WTC11 (cell line): ENCODE results near the gene SOS2.

Experiments
- ATF1 ChIP-seq: sonication (generic); formaldehyde crosslinking; IDR thresholded peaks from 2 replicates; pipeline ENCODE4 v1.8.1; 2023; ENCODE audit warnings: mild to moderate bottlenecking, moderate library complexity, missing genetic modification reagents
- CTCF ChIP-seq: fragments of 200-600 bp; IDR thresholded peaks from 2 replicates; pipeline ENCODE4 v1.8.0; 2022; ENCODE audit warnings: antibody characterized with exemption
- ERG ChIP-seq: fragments of 250-450 bp; sonication (Bioruptor Pico); IDR thresholded peaks from 2 replicates; pipeline ENCODE4 v1.8.0; 2021; ENCODE audit warnings: mild to moderate bottlenecking
- ESRRA ChIP-seq: sonication (generic); formaldehyde crosslinking; IDR thresholded peaks from 2 replicates; pipeline ENCODE4 v1.8.1; 2022; ENCODE audit warnings: mild to moderate bottlenecking, missing genetic modification reagents, borderline replicate concordance
- NFE2L1 ChIP-seq: sonication (generic); formaldehyde crosslinking; IDR thresholded peaks from 2 replicates; pipeline ENCODE4 v1.8.1; 2023; ENCODE audit warnings: missing genetic modification reagents
- ZNF416 ChIP-seq: fragments of 250-450 bp; sonication (Bioruptor Pico); IDR thresholded peaks from 2 replicates; pipeline ENCODE4 v1.9.0; 2021; ENCODE audit warnings: mild to moderate bottlenecking, inconsistent platforms
- TF ChIP-seq, protein P1 (sequence below): sonication (generic); formaldehyde crosslinking; IDR thresholded peaks from 2 replicates; pipeline ENCODE4 v1.8.1; 2022; ENCODE audit warnings: mild to moderate bottlenecking, missing genetic modification reagents, moderate library complexity, borderline replicate concordance
- TF ChIP-seq, protein P2 (sequence below): sonication (generic); formaldehyde crosslinking; IDR thresholded peaks from 2 replicates; pipeline ENCODE4 v1.8.1; 2022; ENCODE audit warnings: mild to moderate bottlenecking, moderate library complexity, missing genetic modification reagents

DNA sequence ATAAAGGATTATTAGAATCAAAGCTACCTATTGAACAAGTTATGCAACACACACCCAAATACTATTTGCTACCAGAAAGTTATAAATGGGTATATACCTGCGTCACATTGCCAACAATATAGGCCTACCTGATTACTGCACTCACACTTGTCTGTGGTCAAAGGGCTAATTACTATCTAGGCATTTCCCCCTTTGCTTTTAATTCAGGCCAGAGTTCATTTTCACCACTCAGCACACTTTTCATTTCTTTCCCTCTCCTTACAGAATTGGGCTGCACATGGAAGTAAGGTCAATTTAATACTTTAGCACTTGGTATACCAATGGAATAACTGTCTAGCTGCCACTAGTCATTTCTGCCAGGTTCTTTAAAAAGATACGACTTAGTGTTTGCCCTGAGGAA, 1.7 kb downstream of the SOS2 start:
- no peak for TF ChIP-seq CTCF
- TF ChIP-seq NFE2L1 (CRISPR knock-in tag) = no peak
- TF ChIP-seq ATF1 (CRISPR knock-in tag) = no peak
- TF ChIP-seq ZNF416 (CRISPR knock-in tag) = no peak
- no peak for TF ChIP-seq ESRRA (CRISPR knock-in tag)
- TF ChIP-seq, protein P1, sequence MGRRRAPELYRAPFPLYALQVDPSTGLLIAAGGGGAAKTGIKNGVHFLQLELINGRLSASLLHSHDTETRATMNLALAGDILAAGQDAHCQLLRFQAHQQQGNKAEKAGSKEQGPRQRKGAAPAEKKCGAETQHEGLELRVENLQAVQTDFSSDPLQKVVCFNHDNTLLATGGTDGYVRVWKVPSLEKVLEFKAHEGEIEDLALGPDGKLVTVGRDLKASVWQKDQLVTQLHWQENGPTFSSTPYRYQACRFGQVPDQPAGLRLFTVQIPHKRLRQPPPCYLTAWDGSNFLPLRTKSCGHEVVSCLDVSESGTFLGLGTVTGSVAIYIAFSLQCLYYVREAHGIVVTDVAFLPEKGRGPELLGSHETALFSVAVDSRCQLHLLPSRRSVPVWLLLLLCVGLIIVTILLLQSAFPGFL (CRISPR knock-in tag) = no peak
- no peak for TF ChIP-seq ERG (CRISPR knock-in tag)
- TF ChIP-seq, protein P2, sequence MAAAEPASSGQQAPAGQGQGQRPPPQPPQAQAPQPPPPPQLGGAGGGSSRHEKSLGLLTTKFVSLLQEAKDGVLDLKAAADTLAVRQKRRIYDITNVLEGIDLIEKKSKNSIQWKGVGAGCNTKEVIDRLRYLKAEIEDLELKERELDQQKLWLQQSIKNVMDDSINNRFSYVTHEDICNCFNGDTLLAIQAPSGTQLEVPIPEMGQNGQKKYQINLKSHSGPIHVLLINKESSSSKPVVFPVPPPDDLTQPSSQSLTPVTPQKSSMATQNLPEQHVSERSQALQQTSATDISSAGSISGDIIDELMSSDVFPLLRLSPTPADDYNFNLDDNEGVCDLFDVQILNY (CRISPR knock-in tag) = no peak
